NCI-H345 (cell line): ENCODE measurements around the gene TOMM40.

Source experiments
- DNase-seq: peaks from one replicate; lab custom pipeline; 2025; lab: John Stamatoyannopoulos, UW

TOMM40 gene

GRCh38 chr19:44927746-44928145 lies 36.7 kb downstream of the TOMM40 start:
- no peak for DNase-seq

GRCh38 chr19:44930088-44930487 lies 39.0 kb downstream of the TOMM40 start:
- no peak for DNase-seq

GRCh38 chr19:44931541-44931940 lies 40.5 kb downstream of the TOMM40 start:
- DNase-seq = no peak

- no peak for DNase-seq
Observed at GRCh38 chr19:44939668-44940067, 48.6 kb downstream of the TOMM40 start.

- DNase-seq = no peak
Observed at GRCh38 chr19:44942067-44942571, 51.1 kb downstream of the TOMM40 start, which contains the start of gene APOC4. APOC4 (plus strand) TSS chr19:44942237; CDS start chr19:44942278, 41 bp downstream.

- DNase-seq = no peak
Observed at GRCh38 chr19:44943801-44944249, 52.8 kb downstream of the TOMM40 start.

- DNase-seq = no peak
Observed at GRCh38 chr19:44947041-44947581, 56.1 kb downstream of the TOMM40 start.

GRCh38 chr19:44948237-44948636 lies 57.2 kb downstream of the TOMM40 start:
- no peak for DNase-seq

- DNase-seq = no peak
Observed at GRCh38 chr19:44948763-44949374, 57.8 kb downstream of the TOMM40 start.

- DNase-seq = no peak
Observed at GRCh38 chr19:44949550-44949949, 58.5 kb downstream of the TOMM40 start.

GRCh38 chr19:44951179-44952159 lies 60.4 kb downstream of the TOMM40 start:
- peak; percentile 52 for DNase-seq
